ENCODE data around the gene DCBLD1. TPM values are rescaled to one million over a fixed set of nuclear protein-coding genes. Genes with fewer than 3 reads are reported as not detected.

DCBLD1 gene
- total and polyA plus RNA-seq, 2 of the 13 experiments (the other 11 are each of a cell fraction or from before 2014, with no cell fraction given) = 23.2 to 41.5 TPM

GRCh38 chr6:117463762-117464665 lies 18.5 kb upstream of the DCBLD1 start (continued):
- TF ChIP-seq ZNF331 (CRISPR knock-in tag; IDR thresholded peaks at IDR 0.05) = no peak
- TF ChIP-seq ZNF136 (CRISPR knock-in tag; IDR thresholded peaks at IDR 0.05; ENCODE audit: low read depth) = no peak
- TF ChIP-seq ZNF235 (CRISPR knock-in tag; IDR thresholded peaks at IDR 0.05; ENCODE audit: borderline replicate concordance) = no peak
- no peak for TF ChIP-seq EEA1 (CRISPR knock-in tag; IDR thresholded peaks at IDR 0.05; ENCODE audit: borderline replicate concordance)
- TF ChIP-seq, protein P1, sequence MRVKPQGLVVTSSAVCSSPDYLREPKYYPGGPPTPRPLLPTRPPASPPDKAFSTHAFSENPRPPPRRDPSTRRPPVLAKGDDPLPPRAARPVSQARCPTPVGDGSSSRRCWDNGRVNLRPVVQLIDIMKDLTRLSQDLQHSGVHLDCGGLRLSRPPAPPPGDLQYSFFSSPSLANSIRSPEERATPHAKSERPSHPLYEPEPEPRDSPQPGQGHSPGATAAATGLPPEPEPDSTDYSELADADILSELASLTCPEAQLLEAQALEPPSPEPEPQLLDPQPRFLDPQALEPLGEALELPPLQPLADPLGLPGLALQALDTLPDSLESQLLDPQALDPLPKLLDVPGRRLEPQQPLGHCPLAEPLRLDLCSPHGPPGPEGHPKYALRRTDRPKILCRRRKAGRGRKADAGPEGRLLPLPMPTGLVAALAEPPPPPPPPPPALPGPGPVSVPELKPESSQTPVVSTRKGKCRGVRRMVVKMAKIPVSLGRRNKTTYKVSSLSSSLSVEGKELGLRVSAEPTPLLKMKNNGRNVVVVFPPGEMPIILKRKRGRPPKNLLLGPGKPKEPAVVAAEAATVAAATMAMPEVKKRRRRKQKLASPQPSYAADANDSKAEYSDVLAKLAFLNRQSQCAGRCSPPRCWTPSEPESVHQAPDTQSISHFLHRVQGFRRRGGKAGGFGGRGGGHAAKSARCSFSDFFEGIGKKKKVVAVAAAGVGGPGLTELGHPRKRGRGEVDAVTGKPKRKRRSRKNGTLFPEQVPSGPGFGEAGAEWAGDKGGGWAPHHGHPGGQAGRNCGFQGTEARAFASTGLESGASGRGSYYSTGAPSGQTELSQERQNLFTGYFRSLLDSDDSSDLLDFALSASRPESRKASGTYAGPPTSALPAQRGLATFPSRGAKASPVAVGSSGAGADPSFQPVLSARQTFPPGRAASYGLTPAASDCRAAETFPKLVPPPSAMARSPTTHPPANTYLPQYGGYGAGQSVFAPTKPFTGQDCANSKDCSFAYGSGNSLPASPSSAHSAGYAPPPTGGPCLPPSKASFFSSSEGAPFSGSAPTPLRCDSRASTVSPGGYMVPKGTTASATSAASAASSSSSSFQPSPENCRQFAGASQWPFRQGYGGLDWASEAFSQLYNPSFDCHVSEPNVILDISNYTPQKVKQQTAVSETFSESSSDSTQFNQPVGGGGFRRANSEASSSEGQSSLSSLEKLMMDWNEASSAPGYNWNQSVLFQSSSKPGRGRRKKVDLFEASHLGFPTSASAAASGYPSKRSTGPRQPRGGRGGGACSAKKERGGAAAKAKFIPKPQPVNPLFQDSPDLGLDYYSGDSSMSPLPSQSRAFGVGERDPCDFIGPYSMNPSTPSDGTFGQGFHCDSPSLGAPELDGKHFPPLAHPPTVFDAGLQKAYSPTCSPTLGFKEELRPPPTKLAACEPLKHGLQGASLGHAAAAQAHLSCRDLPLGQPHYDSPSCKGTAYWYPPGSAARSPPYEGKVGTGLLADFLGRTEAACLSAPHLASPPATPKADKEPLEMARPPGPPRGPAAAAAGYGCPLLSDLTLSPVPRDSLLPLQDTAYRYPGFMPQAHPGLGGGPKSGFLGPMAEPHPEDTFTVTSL (CRISPR knock-in tag; IDR thresholded peaks at IDR 0.05; ENCODE audit: borderline replicate concordance) = no peak
- TF ChIP-seq ZNF44 (CRISPR knock-in tag; IDR thresholded peaks at IDR 0.05) = no peak
- no peak for TF ChIP-seq DMAP1 (CRISPR knock-in tag; IDR thresholded peaks at IDR 0.05)
